GM12878 (cell line): ENCODE results near the gene ITGA11. TPM values are rescaled to one million over a fixed set of nuclear protein-coding genes. Genes with fewer than 3 reads are reported as not detected.

Experiments
- ATAC-seq: fragments of 200-7000 bp; cut with Tn5 transposase; 3 replicates; pipeline ENCODE4 v1.9.1; 2020; ENCODE audit warnings: mild to moderate bottlenecking, moderate library complexity
- BruUV-seq: library from RNA; stranded (reverse); fragments of 400-500 nt; replicated peaks from 2 replicates; lab custom pipeline; 2021; lab: Mats Ljungman, UMichigan
- CTCF ChIA-PET: fragments of 300-600 bp; sonication (Branson Sonifier 250); formaldehyde crosslinking; extraction: SDS; loops from one replicate; lab custom pipeline; 2021; ENCODE audit warnings: inconsistent platforms; lab: Yijun Ruan, JAX
- POLR2A ChIA-PET: fragments of 350-600 bp; formaldehyde crosslinking; extraction: SDS; loops from one replicate; lab custom pipeline; 2021; ENCODE audit warnings: inconsistent platforms; lab: Charles Lee
- RAD21 ChIA-PET: fragments of 300-600 bp; sonication (Branson Sonifier 250); formaldehyde crosslinking; loops from one replicate; lab custom pipeline; 2023; ENCODE audit warnings: antibody characterized with exemption; ENCODE audit not compliant: unreplicated experiment; lab: Charles Lee
- SMC1A ChIA-PET: fragments of 300-600 bp; sonication (Branson Sonifier 250); formaldehyde crosslinking; loops from one replicate; lab custom pipeline; 2023; ENCODE audit not compliant: unreplicated experiment, uncharacterized antibody; lab: Charles Lee
- DNase-seq: peaks from one replicate; pipeline ENCODE4 v3.0.0-alpha.2; 2011; ENCODE audit warnings: low read depth, low spot score
- FAIRE-seq: peaks from 3 replicates; lab custom pipeline; 2011; peaks lifted over from hg19 to GRCh38; lab: Jason Lieb, UNC
- H2AFZ ChIP-seq: 2 replicates; pipeline ENCODE4 v1.6.0; 2011; ENCODE audit warnings: low read depth, low read length, control low read depth; ENCODE audit not compliant: control insufficient read depth
- H3K27ac ChIP-seq: 2 replicates; pipeline ENCODE4 v1.5.1; 2011; ENCODE audit warnings: control low read depth; ENCODE audit not compliant: control insufficient read depth, insufficient read depth
- H3K27me3 ChIP-seq, 2 experiments: replicated peaks in 1 of 2; 2 replicates each; pipeline versions ENCODE4 v1.6.0 to v1.6.1; 2011; ENCODE audit warnings: low read length in 1 of 2; ENCODE audit not compliant: control insufficient read depth in 2 of 2, insufficient read depth in 2 of 2
- H3K36me3 ChIP-seq, 2 experiments: 2 replicates each; pipeline ENCODE4 v1.5.1; 2011; ENCODE audit warnings: low read length in 1 of 2; ENCODE audit not compliant: control insufficient read depth in 2 of 2, insufficient read depth in 2 of 2
- H3K4me1 ChIP-seq: 2 replicates; pipeline ENCODE4 v1.6.1; 2011; ENCODE audit warnings: mild to moderate bottlenecking, low read length, moderate library complexity, mixed read lengths; ENCODE audit not compliant: control insufficient read depth, insufficient read depth
- H3K4me2 ChIP-seq: 2 replicates; pipeline ENCODE4 v1.6.0; 2011; ENCODE audit warnings: control low read depth; ENCODE audit not compliant: control insufficient read depth, insufficient read depth
- H3K4me3 ChIP-seq: fragments of 200-600 bp; sonication (generic); 2 replicates; pipeline ENCODE4 v1.5.1; 2016
- H3K79me2 ChIP-seq: 2 replicates; pipeline ENCODE4 v1.6.0; 2011; ENCODE audit warnings: low read length; ENCODE audit not compliant: control insufficient read depth, insufficient read depth
- H3K9ac ChIP-seq: 2 replicates; pipeline ENCODE4 v1.8.0; 2011; ENCODE audit warnings: low read length, control low read depth, mixed read lengths; ENCODE audit not compliant: control insufficient read depth, insufficient read depth
- H3K9me3 ChIP-seq: replicated peaks from 3 replicates; pipeline ENCODE4 v1.5.1; 2011; ENCODE audit warnings: mild to moderate bottlenecking, low read length; ENCODE audit not compliant: control insufficient read depth, insufficient read depth
- H4K20me1 ChIP-seq: 2 replicates; pipeline ENCODE4 v1.6.0; 2011; ENCODE audit not compliant: control insufficient read depth, insufficient read depth
- E2F8 ChIP-seq: fragments of 450-650 bp; IDR thresholded peaks from 2 replicates; pipeline ENCODE4 v1.6.1; 2018; ENCODE audit warnings: mild to moderate bottlenecking, low read depth, moderate library complexity; ENCODE audit not compliant: partially characterized antibody
- ELK1 ChIP-seq: IDR thresholded peaks from 2 replicates; pipeline ENCODE4 v1.6.1; 2012; ENCODE audit warnings: low read depth, low read length, improper control_type of control experiment
- GABPA ChIP-seq: IDR thresholded peaks from 2 replicates; pipeline ENCODE4 v1.6.1; 2014; ENCODE audit warnings: antibody characterized with exemption, low read depth, mild to moderate bottlenecking, inconsistent platforms
- MYC ChIP-seq: IDR thresholded peaks from 2 replicates; pipeline ENCODE4 v1.6.1; 2011; ENCODE audit warnings: mild to moderate bottlenecking, low read length, moderate library complexity, inconsistent platforms; ENCODE audit not compliant: insufficient read depth, insufficient replicate concordance, insufficient read length, severe bottlenecking
- NBN ChIP-seq: fragments of 450-650 bp; IDR thresholded peaks from 2 replicates; pipeline ENCODE4 v1.6.1; 2016
- RAD51 ChIP-seq: fragments of 450-650 bp; IDR thresholded peaks from 2 replicates; pipeline ENCODE4 v1.6.1; 2016; ENCODE audit warnings: moderate library complexity, mild to moderate bottlenecking, inconsistent platforms
- SIN3A ChIP-seq: IDR thresholded peaks from 2 replicates; pipeline ENCODE4 v1.6.1; 2012; ENCODE audit warnings: low read depth, low read length, improper control_type of control experiment
- SP1 ChIP-seq: IDR thresholded peaks from one replicate; pipeline ENCODE4 v1.6.1; 2011; ENCODE audit warnings: low read depth, low read length
- STAT1 ChIP-seq: fragments of 450-650 bp; conservative IDR thresholded peaks from 2 replicates; pipeline ENCODE4 v1.6.1; 2014; ENCODE audit warnings: antibody characterized with exemption, mild to moderate bottlenecking
- SUZ12 ChIP-seq: fragments of 200-600 bp; sonication (generic); IDR thresholded peaks from one replicate; pipeline ENCODE4 v1.6.1; 2018; ENCODE audit warnings: antibody characterized with exemption, mild to moderate bottlenecking; ENCODE audit not compliant: unreplicated experiment
- WGBS: methylation state at CpG from one replicate; pipeline ENCODE4 v1.1.6; 2016; ENCODE audit warnings: low lambda C conversion rate; ENCODE audit not compliant: insufficient replicate concordance, insufficient coverage; ENCODE audit errors: missing lambda C conversion rate; 5-methylcytosine and 5-hydroxymethylcytosine counted together
- in situ Hi-C: fragments of 300-500 bp; cut with MboI; formaldehyde crosslinking; loops from 9 replicates; pipeline ENCODE4 v1.14.3; 2018; ENCODE audit warnings: mixed read lengths
- intact Hi-C: fragments of 100-400 bp; cut with micrococcal nuclease; formaldehyde crosslinking; loops from one replicate; pipeline ENCODE4 v1.14.2; 2022; ENCODE audit not compliant: unreplicated experiment
- polyA plus RNA-seq, 11 experiments: library from polyadenylated mRNA; depleted of rRNA in 4 of 11; unstranded in 6 of 11; stranded (reverse) in 5 of 11; fragments of >200 nt; fragmentation: Nextera tagmentation in 4 of 11; fragmentation: Illumina TruSeq in 1 of 11; extraction: Ambion mirVana in 4 of 11; extraction: Trizol in 1 of 11; gene quantifications; 1 replicate in 1 of 11; 2 replicates in 10 of 11; pipeline versions ENCODE4 v1.2.1 to v1.2.3, GENCODE V29; 2011 to 2016; ENCODE audit warnings: inconsistent platforms in 2 of 11, missing spikeins in 2 of 11, low read depth in 1 of 11
- total RNA-seq, 4 experiments: library from RNA; depleted of rRNA in 3 of 4; stranded (reverse); fragments of >200 nt in 3 of 4; fragmentation: Illumina TruSeq in 1 of 4; extraction: Trizol in 1 of 4; gene quantifications; 2 replicates each; pipeline versions ENCODE4 v1.2.1 to v1.2.3, GENCODE V29; 2013 to 2021

The ITGA11 gene
- total and polyA plus RNA-seq, 10 of the 15 experiments (the other 5 are each of a cell fraction or from before 2014, with no cell fraction given), result under 0.01 to 0.36 (median 0.13) TPM; not detected in 1

- no peak for TF ChIP-seq E2F8
- no peak for TF ChIP-seq SP1
- no peak for TF ChIP-seq MYC
Observed at GRCh38 chr15:68300115-68300940, 131.6 kb downstream of the ITGA11 start (continued).

GRCh38 chr15:68299436-68299835, 132.5 kb downstream of the ITGA11 start:
- no peaks in the 10 kb centered on the region for H4K20me1 ChIP-seq
- in situ Hi-C loops, result no loop called here
- RAD21 ChIA-PET, result interaction anchor here (0.5 to 1.5 kb wide), 2 partner anchors 22 to 1748 kb away, joined by 3 to 8 read pairs; partner anchors contain the start of gene FEM1B
- CTCF ChIA-PET, result interaction anchor here (1.7 to 4.1 kb wide), 3 partner anchors 11 to 239 kb away, joined by 5 to 20 read pairs (median 5); no protein-coding TSS in a partner anchor
- H3K9me3 ChIP-seq, result no peaks in the 10 kb centered on the region
- H3K9ac ChIP-seq, result peak overlapping the region; percentile 39
- peak overlapping the region; percentile 84 for H3K27ac ChIP-seq
- DNase-seq, result no peak
- no peak overlapping the region; the same call in 1 of the 2 replicates for H3K4me3 ChIP-seq
- BruUV-seq, result no TSS peak
- peak; percentile 65 for FAIRE-seq
- no peaks in the 10 kb centered on the region for H3K27me3 ChIP-seq
- peak overlapping the region; percentile 78 for H3K4me2 ChIP-seq
- ATAC-seq, result peak; percentile 24; the same call in 2 of the 3 replicates
- POLR2A ChIA-PET, result interaction anchor here (1.9 kb wide), 1 partner anchor 19 kb away, joined by 7 read pairs; no protein-coding TSS in a partner anchor
- SMC1A ChIA-PET, result interaction anchor here (0.9 to 1.0 kb wide), 3 partner anchors 19 to 495 kb away, joined by 3 to 4 read pairs (median 3); no protein-coding TSS in a partner anchor
- intact Hi-C loops, result loop anchor here (1.0 kb wide), 1 partner anchor 22 kb away; the partner anchor contains the start of gene FEM1B
- TF ChIP-seq SUZ12 (no peak), NBN (0 out of 2 replicates have a peak, but pooled peaks have one; percentile 3), RAD51 (no peak), ELK1 (0 out of 2 replicates have a peak, but pooled peaks have one; percentile 27), GABPA (no peak), STAT1 (no peak), SIN3A (0 out of 2 replicates have a peak, but pooled peaks have one; percentile 8)
- peaks cover 1% of the 10 kb centered on the region for H3K79me2 ChIP-seq
- H3K4me1 ChIP-seq, result peaks cover 27% of the 10 kb centered on the region
- peak overlapping the region; percentile 19; the same call in 1 of the 2 replicates for H2AFZ ChIP-seq
- peaks cover 0 to 7% of the 10 kb centered on the region in 2 experiments; a peak in 1 of 4 replicates for H3K36me3 ChIP-seq
- WGBS, result 45% methylated on average over 5 of the region's 5 CpGs
